WTC11 (cell line): Measurements from ENCODE around the gene CCDC15.

Experiments
- CTCF ChIP-seq: fragments of 200-600 bp; IDR thresholded peaks from 2 replicates; pipeline ENCODE4 v1.8.0; 2022; ENCODE audit warnings: antibody characterized with exemption
- E2F4 ChIP-seq: sonication (generic); formaldehyde crosslinking; IDR thresholded peaks from 2 replicates; pipeline ENCODE4 v1.8.1; 2022; ENCODE audit warnings: low read depth, mild to moderate bottlenecking, moderate library complexity, missing genetic modification reagents, borderline replicate concordance
- MAX ChIP-seq: sonication (generic); formaldehyde crosslinking; IDR thresholded peaks from 2 replicates; pipeline ENCODE4 v1.8.0; 2022; ENCODE audit warnings: mild to moderate bottlenecking, missing genetic modification reagents
- MLX ChIP-seq: sonication (generic); formaldehyde crosslinking; IDR thresholded peaks from 2 replicates; pipeline ENCODE4 v1.8.1; 2023; ENCODE audit warnings: mild to moderate bottlenecking, missing genetic modification reagents, moderate library complexity
- SMAD4 ChIP-seq: sonication (generic); formaldehyde crosslinking; IDR thresholded peaks from 2 replicates; pipeline ENCODE4 v1.8.0; 2022; ENCODE audit warnings: mild to moderate bottlenecking, missing genetic modification reagents
- SP1 ChIP-seq: sonication (generic); formaldehyde crosslinking; conservative IDR thresholded peaks from 2 replicates; pipeline ENCODE4 v1.8.1; 2022; ENCODE audit warnings: missing genetic modification reagents
- USF1 ChIP-seq: sonication (generic); formaldehyde crosslinking; IDR thresholded peaks from 2 replicates; pipeline ENCODE4 v1.8.0; 2022; ENCODE audit warnings: mild to moderate bottlenecking, missing genetic modification reagents
- ZNF396 ChIP-seq: fragments of 250-450 bp; sonication (Bioruptor Pico); IDR thresholded peaks from 2 replicates; pipeline ENCODE4 v1.8.0; 2021; ENCODE audit warnings: mild to moderate bottlenecking, moderate library complexity, borderline replicate concordance

- TF ChIP-seq E2F4 (CRISPR knock-in tag) (no peak), CTCF (no peak), SP1 (CRISPR knock-in tag) (no peak), MLX (no peak), ZNF396 (CRISPR knock-in tag) (no peak), MAX (CRISPR knock-in tag) (no peak), USF1 (CRISPR knock-in tag) (no peak), SMAD4 (CRISPR knock-in tag) (no peak)
Observed at GRCh38 chr11:125090816-125091215, 136.8 kb downstream of the CCDC15 start.
